Measurements from ENCODE around the gene ESD. TPM values are rescaled to one million over a fixed set of nuclear protein-coding genes. Genes with fewer than 3 reads are reported as not detected.

The ESD gene
- total and polyA plus RNA-seq, 2 experiments from 2014 or later = 61.0 to 123 TPM

- Histone ChIP-seq H3K9me2 (ENCODE audit: insufficient read depth) (peaks cover 6% of the 10 kb centered on the region; the same call in 1 of the 2 replicates), H3K27me3 (ENCODE audit: insufficient read depth) (no peaks in the 10 kb centered on the region), H3K4me1 (ENCODE audit: insufficient read depth) (no peaks in the 10 kb centered on the region), H3F3A (replicated peaks; ENCODE audit: low read depth) (no peaks in the 10 kb centered on the region), H4K20me1 (replicated peaks; ENCODE audit: insufficient read depth) (no peaks in the 10 kb centered on the region), H2AFZ (no peak overlapping the region), H3K79me2 (replicated peaks; ENCODE audit: insufficient read depth) (no peaks in the 10 kb centered on the region), H3K4me2 (no peak overlapping the region), H3K4me3 (no peak overlapping the region), H3K27ac (ENCODE audit: low read depth) (no peak overlapping the region), H3K36me3 (ENCODE audit: insufficient read depth) (no peaks in the 10 kb centered on the region)
- peak; percentile 26; the same call in 1 of the 3 replicates for ATAC-seq
- no peak for TF ChIP-seq CTCF (conservative IDR thresholded peaks at IDR 0.05; ENCODE audit: low read depth in 2 of 2)
- TF ChIP-seq STAT1 (IDR thresholded peaks at IDR 0.05; ENCODE audit: unreplicated experiment) = no peak
- TF ChIP-seq JUNB (IDR thresholded peaks at IDR 0.05; ENCODE audit: unreplicated experiment) = no peak
- no peak for TF ChIP-seq EZH2 (IDR thresholded peaks at IDR 0.05; ENCODE audit: low read depth, unreplicated experiment)
- TF ChIP-seq ZNF331 (CRISPR knock-in tag; IDR thresholded peaks at IDR 0.05; ENCODE audit: low read depth) = no peak
- no peak for TF ChIP-seq ETS1 (IDR thresholded peaks at IDR 0.05)
- TF ChIP-seq REST (IDR thresholded peaks at IDR 0.05; ENCODE audit: unreplicated experiment) = no peak
- no peak for TF ChIP-seq CREB1 (CRISPR knock-in tag; IDR thresholded peaks at IDR 0.05; ENCODE audit: low read depth)
- no peak for TF ChIP-seq POLR2AphosphoS5 (IDR thresholded peaks at IDR 0.05; ENCODE audit: low read depth)
- TF ChIP-seq ZNF462 (CRISPR knock-in tag; IDR thresholded peaks at IDR 0.05) = no peak
- no peak for TF ChIP-seq ZNF114 (CRISPR knock-in tag; IDR thresholded peaks at IDR 0.05)
- no peak for TF ChIP-seq EZH2phosphoT487 (IDR thresholded peaks at IDR 0.05; ENCODE audit: unreplicated experiment)
- TF ChIP-seq NANOG (IDR thresholded peaks at IDR 0.05; ENCODE audit: borderline replicate concordance) = no peak
- Mint-ChIP-seq H3K4me1 (no peaks in the 10 kb centered on the region), H3K36me3 (ENCODE audit: low read depth) (no peaks in the 10 kb centered on the region), H3K27me3 (ENCODE audit: insufficient read depth, low read depth, poor library complexity) (peaks cover 3% of the 10 kb centered on the region), H3K27ac (no peak overlapping the region), H3K9me3 (no peaks in the 10 kb centered on the region; the same call in 2 of the 3 replicates), H3K4me3 (no peak overlapping the region)
- peak; percentile 40 for DNase-seq (ENCODE audit: low spot score)
Observed at GRCh38 chr13:46834657-46835056, 37.7 kb upstream of the ESD start.
